WERI-Rb-1 (cell line): ENCODE measurements around the gene STOX2.

ENCODE experiments used
- DNase-seq: peaks from one replicate; pipeline ENCODE4 v3.0.0-alpha.2; 2020
- H3K27ac ChIP-seq: fragments of 250-450 bp; sonication (Bioruptor Pico); 2 replicates; pipeline ENCODE4 v1.5.1; 2020; ENCODE audit warnings: mild to moderate bottlenecking, moderate library complexity
- H3K27me3 ChIP-seq: fragments of 250-450 bp; sonication (Bioruptor Pico); 2 replicates; pipeline ENCODE4 v1.5.1; 2021; ENCODE audit warnings: mild to moderate bottlenecking, low read depth, moderate library complexity; ENCODE audit not compliant: insufficient read depth, severe bottlenecking
- H3K36me3 ChIP-seq: fragments of 250-450 bp; sonication (Bioruptor Pico); 2 replicates; pipeline ENCODE4 v1.5.1; 2020; ENCODE audit warnings: mild to moderate bottlenecking, moderate library complexity
- H3K4me3 ChIP-seq: 2 replicates; pipeline ENCODE4 v1.5.1; 2011; ENCODE audit warnings: low read depth, mild to moderate bottlenecking, control low read depth, low read length
- H3K9me3 ChIP-seq: fragments of 250-450 bp; sonication (Bioruptor Pico); 2 replicates; pipeline ENCODE4 v1.5.1; 2021; ENCODE audit warnings: mild to moderate bottlenecking, moderate library complexity; ENCODE audit not compliant: severe bottlenecking
- TF ChIP-seq, protein P1 (sequence below): IDR thresholded peaks from 2 replicates; pipeline ENCODE4 v1.5.1; 2011; ENCODE audit warnings: low read depth, mild to moderate bottlenecking, control low read depth, inconsistent platforms, low read length

Gene STOX2

GRCh38 chr4:183885205-183885720, 19.8 kb upstream of the STOX2 start:
- Histone ChIP-seq H3K27me3 (no peaks in the 10 kb centered on the region), H3K4me3 (no peak overlapping the region), H3K9me3 (no peaks in the 10 kb centered on the region), H3K27ac (no peak overlapping the region), H3K36me3 (no peaks in the 10 kb centered on the region; the same call in 1 of the 2 replicates)
- no peak for DNase-seq
- TF ChIP-seq, protein P1, sequence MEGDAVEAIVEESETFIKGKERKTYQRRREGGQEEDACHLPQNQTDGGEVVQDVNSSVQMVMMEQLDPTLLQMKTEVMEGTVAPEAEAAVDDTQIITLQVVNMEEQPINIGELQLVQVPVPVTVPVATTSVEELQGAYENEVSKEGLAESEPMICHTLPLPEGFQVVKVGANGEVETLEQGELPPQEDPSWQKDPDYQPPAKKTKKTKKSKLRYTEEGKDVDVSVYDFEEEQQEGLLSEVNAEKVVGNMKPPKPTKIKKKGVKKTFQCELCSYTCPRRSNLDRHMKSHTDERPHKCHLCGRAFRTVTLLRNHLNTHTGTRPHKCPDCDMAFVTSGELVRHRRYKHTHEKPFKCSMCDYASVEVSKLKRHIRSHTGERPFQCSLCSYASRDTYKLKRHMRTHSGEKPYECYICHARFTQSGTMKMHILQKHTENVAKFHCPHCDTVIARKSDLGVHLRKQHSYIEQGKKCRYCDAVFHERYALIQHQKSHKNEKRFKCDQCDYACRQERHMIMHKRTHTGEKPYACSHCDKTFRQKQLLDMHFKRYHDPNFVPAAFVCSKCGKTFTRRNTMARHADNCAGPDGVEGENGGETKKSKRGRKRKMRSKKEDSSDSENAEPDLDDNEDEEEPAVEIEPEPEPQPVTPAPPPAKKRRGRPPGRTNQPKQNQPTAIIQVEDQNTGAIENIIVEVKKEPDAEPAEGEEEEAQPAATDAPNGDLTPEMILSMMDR, result no peak

DNA sequence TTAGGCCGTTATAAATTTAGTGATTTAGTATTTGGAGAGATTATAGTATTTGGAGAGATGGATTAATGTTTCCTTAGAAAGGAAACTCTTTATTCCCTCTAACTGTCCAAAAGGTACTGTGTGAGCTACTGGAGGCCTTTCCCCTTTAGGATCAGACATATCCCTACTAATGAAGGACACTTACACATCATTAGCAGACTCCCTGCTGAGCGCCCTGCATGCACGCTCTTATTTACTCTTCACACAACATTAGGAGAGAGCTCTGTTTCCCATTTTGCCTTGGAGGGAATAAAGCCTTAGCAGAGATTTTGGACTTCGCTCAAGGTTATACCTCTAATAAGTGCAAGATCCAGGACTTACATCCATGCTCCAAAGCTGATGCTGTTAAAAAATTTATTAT, 17.8 kb upstream of the STOX2 start:
- no peak overlapping the region for H3K4me3 ChIP-seq
- no peaks in the 10 kb centered on the region; the same call in 1 of the 2 replicates for H3K36me3 ChIP-seq
- no peak for DNase-seq
- no peak overlapping the region for H3K27ac ChIP-seq
- TF ChIP-seq, protein P1, result no peak
- H3K9me3 ChIP-seq, result no peaks in the 10 kb centered on the region
- no peaks in the 10 kb centered on the region for H3K27me3 ChIP-seq

DNA sequence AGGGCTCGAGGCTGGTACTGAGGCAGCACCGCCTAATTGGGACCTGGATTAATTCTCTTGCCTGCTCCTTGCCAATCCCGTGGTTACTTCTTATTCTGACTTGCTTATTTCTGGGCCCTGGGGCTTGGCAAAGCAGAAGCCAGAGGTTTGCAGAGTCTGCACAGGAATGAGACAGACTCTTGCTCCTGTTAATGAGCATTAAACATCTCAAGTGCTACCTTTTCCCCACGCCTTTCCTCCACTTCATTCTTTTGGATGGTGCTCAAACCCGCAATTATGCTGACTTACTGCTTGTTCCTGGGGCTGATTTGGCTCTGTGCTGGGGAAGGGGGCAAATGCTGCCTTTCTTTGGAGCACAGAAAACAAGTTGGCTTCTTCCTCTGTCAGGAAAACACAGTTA, 16.5 kb upstream of the STOX2 start:
- Histone ChIP-seq H3K27ac (no peak overlapping the region), H3K27me3 (no peaks in the 10 kb centered on the region), H3K4me3 (no peak overlapping the region), H3K36me3 (no peaks in the 10 kb centered on the region; the same call in 1 of the 2 replicates), H3K9me3 (no peaks in the 10 kb centered on the region)
- no peak for DNase-seq
- TF ChIP-seq, protein P1, result no peak

DNA sequence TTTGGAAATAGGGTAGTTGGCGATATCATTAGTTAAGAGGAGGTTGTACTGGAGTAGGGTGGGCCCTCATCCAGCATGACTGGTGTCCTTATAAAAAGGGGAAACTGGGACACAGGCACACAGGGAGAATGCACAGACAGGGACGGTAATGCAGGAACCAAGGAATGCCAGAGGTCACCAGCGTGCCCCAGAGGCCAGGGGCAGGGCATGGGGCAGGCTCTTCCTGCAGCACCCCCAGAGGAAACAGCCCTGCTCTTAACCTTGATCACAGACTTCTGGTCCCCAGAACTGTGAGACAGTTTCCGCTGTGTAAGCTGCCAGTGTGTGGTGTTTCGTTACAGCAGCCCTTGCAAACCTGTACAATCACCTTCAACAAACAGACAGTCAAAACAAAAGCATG, 15.9 kb upstream of the STOX2 start:
- no peak overlapping the region for H3K4me3 ChIP-seq
- no peak overlapping the region for H3K27ac ChIP-seq
- H3K27me3 ChIP-seq, result no peaks in the 10 kb centered on the region
- no peak for DNase-seq
- no peaks in the 10 kb centered on the region; the same call in 1 of the 2 replicates for H3K36me3 ChIP-seq
- no peaks in the 10 kb centered on the region for H3K9me3 ChIP-seq
- TF ChIP-seq, protein P1, result no peak

DNA sequence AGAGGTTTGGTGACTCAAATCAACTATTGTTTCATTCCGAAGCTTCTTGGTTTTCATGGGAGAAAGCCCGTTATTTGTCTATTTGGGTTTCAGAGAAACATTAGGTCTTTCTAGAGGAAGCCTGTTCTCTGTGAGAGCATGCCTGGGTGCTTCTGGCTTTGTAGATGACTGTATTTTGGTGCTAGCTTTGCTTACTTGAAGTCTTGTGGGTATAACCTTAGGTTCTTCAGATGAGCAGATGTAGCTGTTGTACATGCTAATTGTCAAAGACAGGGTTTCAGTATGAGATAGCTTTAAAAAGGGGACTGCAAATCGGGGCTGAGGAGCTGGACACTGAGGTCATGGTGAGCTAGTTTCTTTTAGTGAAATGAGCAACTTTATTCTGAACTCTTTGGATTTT, 7.9 kb upstream of the STOX2 start:
- Histone ChIP-seq H3K4me3 (no peak overlapping the region), H3K36me3 (no peaks in the 10 kb centered on the region; the same call in 1 of the 2 replicates), H3K27ac (no peak overlapping the region), H3K9me3 (no peaks in the 10 kb centered on the region), H3K27me3 (no peaks in the 10 kb centered on the region)
- DNase-seq, result no peak
- TF ChIP-seq, protein P1, result no peak

- Histone ChIP-seq H3K4me3 (no peak overlapping the region), H3K36me3 (no peaks in the 10 kb centered on the region; the same call in 1 of the 2 replicates), H3K9me3 (no peaks in the 10 kb centered on the region), H3K27ac (no peak overlapping the region), H3K27me3 (no peaks in the 10 kb centered on the region)
- TF ChIP-seq, protein P1, result no peak
- DNase-seq, result no peak
Measured at GRCh38 chr4:183898456-183898855, 6.7 kb upstream of the STOX2 start.
